ENCODE results near the gene FAM184A. TPM values are rescaled to one million over a fixed set of nuclear protein-coding genes. Genes with fewer than 3 reads are reported as not detected.

The FAM184A gene
- total RNA-seq, 2 experiments from 2014 or later: not detected

DNA sequence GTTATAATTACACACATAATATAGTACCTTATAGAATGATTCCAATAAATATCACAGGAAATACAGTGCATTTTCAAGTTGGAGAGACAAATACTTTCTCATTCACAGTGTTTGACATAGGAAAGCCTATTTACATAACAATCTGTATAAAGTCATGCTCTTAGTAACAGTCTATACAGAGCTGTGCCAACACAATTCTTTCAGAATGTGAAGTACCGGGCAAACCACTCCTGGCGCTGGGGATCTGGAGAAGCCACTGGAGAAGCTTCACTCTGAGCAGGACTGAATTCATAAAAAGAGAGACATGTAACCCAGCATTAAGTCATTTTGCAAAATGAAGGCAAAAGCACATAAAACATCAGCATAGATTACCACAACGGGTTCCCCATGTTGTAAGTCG, 118.6 kb downstream of the FAM184A start:
- H3K4me3 ChIP-seq (ENCODE audit: low read depth, low read length, poor library complexity, severe bottlenecking): no peak overlapping the region
- ChIA-PET POLR2A (interaction anchor here (0.7 to 0.9 kb wide), 2 partner anchors 9 to 67 kb away, joined by 3 read pairs; no protein-coding TSS in a partner anchor), CTCF (ENCODE audit: unreplicated experiment) (no interaction called here)
- H4K20me1 ChIP-seq (ENCODE audit: insufficient read depth, low read length): no peaks in the 10 kb centered on the region
- no peak for DNase-seq (ENCODE audit: low spot score)
- intact Hi-C loops (cut with micrococcal nuclease; ENCODE audit: unreplicated experiment): no loop called here
- H2AFZ ChIP-seq (ENCODE audit: low read length): no peak overlapping the region
- H3K9me2 ChIP-seq (ENCODE audit: insufficient read depth, low read length): no peaks in the 10 kb centered on the region
- no peak overlapping the region for H3K4me2 ChIP-seq (ENCODE audit: low read length)
- no TSS peak for BruUV-seq (replicated peaks)
- H3K27ac ChIP-seq (ENCODE audit: low read depth, low read length, poor library complexity, severe bottlenecking): no peak overlapping the region
- H3K9me3 ChIP-seq (ENCODE audit: low read length): no peaks in the 10 kb centered on the region
- TF ChIP-seq EZH2phosphoT487 (IDR thresholded peaks at IDR 0.05; ENCODE audit: borderline replicate concordance, low read depth, low read length) (no peak), CTCF (conservative IDR thresholded peaks at IDR 0.05; ENCODE audit: low read length) (no peak)
- H3K79me2 ChIP-seq (ENCODE audit: insufficient read depth, low read depth, low read length): no peaks in the 10 kb centered on the region
- H3K36me3 ChIP-seq (ENCODE audit: insufficient read depth, low read length): no peaks in the 10 kb centered on the region
- H3K4me1 ChIP-seq (ENCODE audit: insufficient read depth, low read length, poor library complexity, severe bottlenecking): no peaks in the 10 kb centered on the region

DNA sequence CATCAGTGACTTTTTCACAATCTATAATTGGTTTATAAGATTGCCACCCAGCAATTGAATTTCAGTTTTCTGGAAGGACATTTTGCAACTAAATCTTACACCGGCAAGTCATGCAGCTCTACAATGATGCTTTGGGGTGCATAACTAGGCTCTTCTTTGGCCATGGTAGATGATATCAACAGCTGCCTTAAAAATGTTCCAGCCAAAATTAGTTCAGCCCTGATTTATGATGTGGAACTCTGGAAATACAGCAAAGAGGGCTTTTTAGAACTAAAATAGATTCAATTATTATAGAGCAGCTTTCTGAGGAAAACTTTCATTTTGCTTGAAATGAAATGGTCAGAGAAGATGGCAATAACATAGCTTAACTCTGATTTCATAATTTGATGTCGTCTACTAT, 125.1 kb downstream of the FAM184A start:
- ChIA-PET POLR2A (interaction anchor here (0.8 to 1.2 kb wide), 2 partner anchors 9 to 12 kb away, joined by 3 to 4 read pairs; no protein-coding TSS in a partner anchor), CTCF (ENCODE audit: unreplicated experiment) (interaction anchor here (0.6 kb wide), 1 partner anchor 304 kb away, joined by 5 read pairs; no protein-coding TSS in a partner anchor)
- Histone ChIP-seq H3K4me2 (ENCODE audit: low read length) (no peak overlapping the region), H3K4me1 (ENCODE audit: insufficient read depth, low read length, poor library complexity, severe bottlenecking) (no peaks in the 10 kb centered on the region), H3K4me3 (ENCODE audit: low read depth, low read length, poor library complexity, severe bottlenecking) (no peak overlapping the region), H3K9me2 (ENCODE audit: insufficient read depth, low read length) (no peaks in the 10 kb centered on the region), H3K79me2 (ENCODE audit: insufficient read depth, low read depth, low read length) (no peaks in the 10 kb centered on the region), H2AFZ (ENCODE audit: low read length) (no peak overlapping the region), H3K9me3 (ENCODE audit: low read length) (no peaks in the 10 kb centered on the region), H4K20me1 (ENCODE audit: insufficient read depth, low read length) (no peaks in the 10 kb centered on the region), H3K36me3 (ENCODE audit: insufficient read depth, low read length) (no peaks in the 10 kb centered on the region), H3K27ac (ENCODE audit: low read depth, low read length, poor library complexity, severe bottlenecking) (no peak overlapping the region)
- BruUV-seq (replicated peaks): no TSS peak
- TF ChIP-seq EZH2phosphoT487 (IDR thresholded peaks at IDR 0.05; ENCODE audit: borderline replicate concordance, low read depth, low read length): no peak
- TF ChIP-seq CTCF (conservative IDR thresholded peaks at IDR 0.05; ENCODE audit: low read length): no peak
- intact Hi-C loops (cut with micrococcal nuclease; ENCODE audit: unreplicated experiment): no loop called here
- DNase-seq (ENCODE audit: low spot score): no peak

- CTCF ChIA-PET (ENCODE audit: unreplicated experiment): no interaction called here
- Histone ChIP-seq H3K36me3 (ENCODE audit: insufficient read depth, low read length) (no peaks in the 10 kb centered on the region), H4K20me1 (ENCODE audit: insufficient read depth, low read length) (no peaks in the 10 kb centered on the region), H3K9me2 (ENCODE audit: insufficient read depth, low read length) (no peaks in the 10 kb centered on the region), H2AFZ (ENCODE audit: low read length) (no peak overlapping the region), H3K27ac (ENCODE audit: low read depth, low read length, poor library complexity, severe bottlenecking) (no peak overlapping the region), H3K4me1 (ENCODE audit: insufficient read depth, low read length, poor library complexity, severe bottlenecking) (no peaks in the 10 kb centered on the region), H3K4me2 (ENCODE audit: low read length) (no peak overlapping the region), H3K79me2 (ENCODE audit: insufficient read depth, low read depth, low read length) (no peaks in the 10 kb centered on the region), H3K9me3 (ENCODE audit: low read length) (no peaks in the 10 kb centered on the region), H3K4me3 (ENCODE audit: low read depth, low read length, poor library complexity, severe bottlenecking) (no peak overlapping the region)
- TF ChIP-seq EZH2phosphoT487 (IDR thresholded peaks at IDR 0.05; ENCODE audit: borderline replicate concordance, low read depth, low read length) (no peak), CTCF (conservative IDR thresholded peaks at IDR 0.05; ENCODE audit: low read length) (no peak)
- POLR2A ChIA-PET: no interaction called here
- intact Hi-C loops (cut with micrococcal nuclease; ENCODE audit: unreplicated experiment): no loop called here
- no TSS peak for BruUV-seq (replicated peaks)
- no peak for DNase-seq (ENCODE audit: low spot score)
Observed at GRCh38 chr6:118952683-118953082, 125.8 kb downstream of the FAM184A start.

All from OCI-LY7 (cell line).